GM21528 (cell line): ENCODE results near the gene PML.

Experiments
- ATAC-seq: cut with Tn5 transposase; IDR thresholded peaks from one replicate; pipeline ENCODE4 v1.9.1; 2021; ENCODE audit warnings: mild to moderate bottlenecking, moderate library complexity; ENCODE audit not compliant: unreplicated experiment, low FRiP score

The PML gene

GRCh38 chr15:73984208-73984979 lies 10.1 kb upstream of the PML start:
- ATAC-seq = no peak

GRCh38 chr15:73985101-73985873 lies 9.2 kb upstream of the PML start:
- no peak for ATAC-seq

GRCh38 chr15:73986055-73986775 lies 8.3 kb upstream of the PML start:
- ATAC-seq = no peak

- ATAC-seq = no peak
These were observed 7.8 kb upstream of the PML start for GRCh38 chr15:73986776-73987056.

GRCh38 chr15:73987250-73987649 lies 7.3 kb upstream of the PML start:
- no peak for ATAC-seq

- ATAC-seq = no peak
These were observed 6.7 kb upstream of the PML start for GRCh38 chr15:73987681-73988444.

GRCh38 chr15:73988445-73988969 lies 6.0 kb upstream of the PML start:
- no peak for ATAC-seq

GRCh38 chr15:73989001-73989798 lies 5.3 kb upstream of the PML start:
- ATAC-seq = no peak

- ATAC-seq = no peak
These were observed 4.1 kb upstream of the PML start for GRCh38 chr15:73990250-73991005.

- no peak for ATAC-seq
These were observed 3.3 kb upstream of the PML start for GRCh38 chr15:73991260-73991659.

GRCh38 chr15:73991726-73992593 lies 2.6 kb upstream of the PML start, which contains the start of gene STOML1:
Gene STOML1 (minus strand): TSS chr15:73992295. CDS start chr15:73992223, 72 bp downstream.
- ATAC-seq = peak; percentile 61

GRCh38 chr15:73992594-73992898 lies 2.0 kb upstream of the PML start:
- no peak for ATAC-seq

- no peak for ATAC-seq
These were observed 1.1 kb upstream of the PML start for GRCh38 chr15:73993211-73993994.

- no peak for ATAC-seq
These were observed 551 bp downstream of the PML start for GRCh38 chr15:73994912-73995622.

- ATAC-seq = no peak
These were observed 1.8 kb downstream of the PML start for GRCh38 chr15:73996267-73996666.

GRCh38 chr15:73996939-73997338 lies 2.4 kb downstream of the PML start:
- ATAC-seq = no peak

GRCh38 chr15:73997986-73998385 lies 3.5 kb downstream of the PML start:
- no peak for ATAC-seq
